Inflammatory macrophage treated with lipopolysaccharide for 1 hour (primary cell): ENCODE results near the gene ARFGAP1.

Source experiments
- DNase-seq, 2 donors: peaks; one replicate each; pipeline ENCODE4 v3.0.0-alpha.2; 2020 to 2022

ARFGAP1 gene

GRCh38 chr20:63336232-63336752 is 63.7 kb downstream of the ARFGAP1 start:
- DNase-seq = no peak

- DNase-seq = no peak
Observed at GRCh38 chr20:63337786-63338420, 65.3 kb downstream of the ARFGAP1 start.
